SK-MEL-5 (cell line): ENCODE measurements around the gene EIF4B. TPM values are rescaled to one million over a fixed set of nuclear protein-coding genes. Genes with fewer than 3 reads are reported as not detected.
A peak's percentile ranks its signal among the peaks of the same experiment; 100 is the strongest.

ENCODE experiments used
- DNase-seq: peaks from one replicate; pipeline ENCODE4 v3.0.0-alpha.2; 2016; ENCODE audit warnings: low read depth, low spot score
- in situ Hi-C: cut with HindIII; loops from 2 replicates; pipeline ENCODE4 v1.10.0; 2016; ENCODE audit warnings: low sequenced_read_pairs, high pct_unique_total_duplicates, low pct_unique_long_range_greater_than_20kb
- total RNA-seq: library from RNA; depleted of rRNA; stranded (reverse); fragments of >200 nt; shearing (Covaris generic); gene quantifications from 2 replicates; pipeline ENCODE4 v1.2.3, GENCODE V29; 2014

Gene EIF4B
- total RNA-seq, 1 experiment from 2014 or later = 1,087 TPM

GRCh38 chr12:53071591-53072551 lies 65.6 kb downstream of the EIF4B start:
- no peak for DNase-seq
- in situ Hi-C loops = no loop called here

GRCh38 chr12:53073881-53074280 lies 67.6 kb downstream of the EIF4B start:
- no peak for DNase-seq
- in situ Hi-C loops = no loop called here

DNA sequence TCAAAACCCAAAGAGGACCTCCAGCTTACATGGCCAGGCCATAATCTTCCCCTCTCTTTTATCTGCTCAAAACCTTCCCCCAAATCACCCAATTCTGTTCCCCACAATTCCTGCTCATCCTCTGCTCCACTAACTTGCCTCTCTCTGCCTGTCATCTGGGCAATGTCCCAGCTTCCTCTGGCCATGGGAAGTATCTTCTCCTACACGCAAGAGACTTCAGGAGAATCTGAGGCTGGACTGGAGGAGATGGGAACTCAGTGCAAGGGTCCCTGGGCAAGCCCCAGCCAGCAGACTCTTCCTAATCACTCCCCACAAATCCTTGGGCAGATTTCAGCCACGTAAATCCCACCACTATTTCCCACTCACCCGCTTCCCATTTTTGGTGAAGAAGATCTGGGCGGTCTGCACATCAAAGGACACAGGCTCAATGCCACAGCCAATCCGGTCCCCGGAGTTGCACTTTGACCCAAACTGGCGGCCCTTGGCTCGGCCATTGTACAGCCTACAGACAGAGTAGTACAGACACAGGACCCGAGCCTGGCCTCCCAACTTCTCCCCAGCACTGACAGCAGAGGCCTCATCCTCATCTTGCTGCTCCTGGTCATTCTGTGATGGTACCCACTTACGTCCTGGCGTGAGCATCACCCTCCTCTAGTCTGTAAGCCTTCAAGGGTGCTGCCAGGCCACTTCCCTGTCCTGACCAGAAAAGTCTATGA lies 68.2 kb downstream of the EIF4B start:
- in situ Hi-C loops = no loop called here
- DNase-seq = no peak

- in situ Hi-C loops = no loop called here
- no peak for DNase-seq
Measured at GRCh38 chr12:53074999-53075370, 68.7 kb downstream of the EIF4B start.

DNA sequence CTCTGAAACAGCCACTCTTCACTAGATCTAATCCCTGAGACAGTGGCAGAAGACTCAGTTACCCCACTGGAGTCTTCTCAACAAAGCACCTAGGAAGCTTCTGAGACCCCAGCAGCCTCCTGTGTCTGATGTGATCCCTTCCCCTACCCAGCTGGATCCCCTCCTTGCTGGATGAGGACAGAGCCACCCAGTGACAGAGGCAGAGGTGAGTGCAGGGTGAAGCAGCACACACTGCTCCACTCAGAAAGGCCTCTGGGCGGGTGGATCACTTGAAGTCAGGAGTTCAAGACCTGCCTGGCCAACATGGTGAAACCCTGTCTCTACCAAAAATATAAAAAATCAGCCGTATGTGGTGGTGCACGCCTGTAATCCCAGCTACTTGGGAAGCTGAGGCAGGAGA lies 70.2 kb downstream of the EIF4B start:
- in situ Hi-C loops = no loop called here
- DNase-seq = no peak

DNA sequence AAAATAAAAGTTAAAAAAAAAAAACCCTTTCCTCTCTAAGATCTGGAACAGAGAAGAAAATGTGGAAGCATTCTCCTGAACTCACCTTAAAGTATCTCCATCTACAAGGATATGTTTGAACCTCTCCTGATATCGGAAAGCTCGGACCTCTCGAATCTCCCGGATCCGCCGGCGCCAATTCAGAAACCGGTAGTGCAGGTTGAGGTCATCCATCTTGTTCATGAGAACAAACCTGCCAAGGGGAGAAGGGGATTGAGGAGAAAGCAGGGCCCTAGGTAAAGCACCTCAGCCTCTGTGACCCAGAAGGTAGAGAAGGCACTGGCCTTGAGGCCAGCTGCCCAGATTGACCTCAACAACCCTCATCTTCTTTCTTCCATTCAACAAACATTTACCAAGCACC lies 70.8 kb downstream of the EIF4B start:
- DNase-seq = no peak
- in situ Hi-C loops = no loop called here

DNA sequence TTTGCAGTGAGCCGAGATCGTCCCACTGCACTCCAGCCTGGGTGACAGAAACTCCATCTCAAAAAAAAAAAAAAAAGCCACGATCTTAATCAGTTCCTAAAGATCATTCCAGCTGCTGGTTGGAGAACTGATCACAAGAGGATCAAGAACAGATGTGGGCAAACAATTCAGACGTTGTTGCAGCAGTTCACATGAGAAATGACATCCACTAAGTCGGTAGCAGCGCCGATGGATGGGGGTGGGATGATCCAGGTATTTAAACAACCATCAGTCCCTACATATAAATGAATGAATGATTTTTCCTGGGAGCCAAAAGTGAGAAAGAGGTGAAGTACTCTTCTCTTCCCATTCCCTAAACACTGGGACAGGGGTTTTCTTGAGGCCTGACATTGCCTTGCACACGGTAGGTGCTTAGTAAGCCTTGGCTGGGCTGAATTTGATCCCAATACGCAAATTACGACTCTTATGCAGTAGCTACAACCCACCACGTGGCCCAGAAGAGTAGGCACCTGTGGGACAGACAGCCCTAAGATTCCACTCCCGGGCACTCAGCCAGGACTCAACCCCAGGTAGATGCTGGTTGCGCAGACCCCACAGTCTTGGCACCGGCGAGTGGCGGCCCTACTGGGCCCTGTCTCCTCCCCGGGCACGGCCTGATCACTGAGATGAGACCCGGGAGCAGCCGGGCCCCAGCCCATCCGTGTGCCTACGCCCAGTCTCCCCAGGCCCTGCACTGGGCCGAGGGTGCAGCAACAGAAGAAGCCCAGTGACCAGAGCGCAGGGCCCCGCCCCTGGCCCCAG lies 72.4 kb downstream of the EIF4B start:
- in situ Hi-C loops = no loop called here

DNA sequence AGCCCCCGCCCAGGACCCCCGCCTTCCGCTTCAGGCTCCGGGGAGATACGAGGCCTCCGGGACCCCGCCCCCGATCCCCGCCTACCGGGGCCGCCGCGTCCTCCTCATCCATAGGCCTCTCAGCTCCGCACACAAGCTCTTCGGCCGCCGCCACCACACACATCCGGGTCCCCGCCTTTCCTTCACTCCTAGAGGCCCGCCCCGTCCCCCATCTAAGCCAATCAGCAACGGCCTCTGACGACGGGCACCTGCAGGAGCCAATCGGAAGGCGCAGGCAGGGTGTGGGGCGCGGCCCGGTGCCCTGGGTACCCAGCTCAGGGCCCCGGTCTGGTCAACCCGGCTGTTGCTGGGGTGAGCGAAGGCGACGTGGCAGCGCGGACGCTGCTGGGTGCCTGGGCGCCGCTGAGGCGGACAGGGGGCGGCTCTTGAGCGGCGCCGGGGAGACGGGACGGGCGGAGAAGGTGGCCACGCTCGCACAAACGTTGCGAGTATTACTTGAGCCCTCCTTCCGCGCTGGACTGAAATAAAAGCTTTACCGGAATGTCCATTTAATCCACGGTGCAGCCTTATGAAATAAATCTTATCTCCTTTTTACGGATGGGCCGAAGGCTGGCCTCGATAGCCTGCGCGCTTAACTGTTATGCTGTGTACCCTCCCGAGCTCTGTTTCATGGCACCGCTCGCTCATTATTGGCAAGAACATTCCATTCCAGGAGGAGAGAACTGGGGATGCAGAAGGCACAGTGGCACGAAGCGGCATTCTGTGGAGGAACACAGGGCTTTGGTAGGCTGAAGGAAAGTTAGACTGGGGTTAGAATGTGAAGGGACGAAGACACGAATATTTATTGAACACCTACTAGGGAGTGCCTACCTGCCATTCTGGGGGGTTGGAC lies 73.2 kb downstream of the EIF4B start, which contains the start of gene SPRYD3:
Gene SPRYD3, minus strand, starts transcription at position 165 of the 892 bp plus-strand sequence. Its CDS starts 57 bp downstream, at position 108.
- in situ Hi-C loops = no loop called here
- peak; percentile 96 for DNase-seq

More for the DNA sequence above, 72.4 kb downstream of the EIF4B start:
- no peak for DNase-seq

DNA sequence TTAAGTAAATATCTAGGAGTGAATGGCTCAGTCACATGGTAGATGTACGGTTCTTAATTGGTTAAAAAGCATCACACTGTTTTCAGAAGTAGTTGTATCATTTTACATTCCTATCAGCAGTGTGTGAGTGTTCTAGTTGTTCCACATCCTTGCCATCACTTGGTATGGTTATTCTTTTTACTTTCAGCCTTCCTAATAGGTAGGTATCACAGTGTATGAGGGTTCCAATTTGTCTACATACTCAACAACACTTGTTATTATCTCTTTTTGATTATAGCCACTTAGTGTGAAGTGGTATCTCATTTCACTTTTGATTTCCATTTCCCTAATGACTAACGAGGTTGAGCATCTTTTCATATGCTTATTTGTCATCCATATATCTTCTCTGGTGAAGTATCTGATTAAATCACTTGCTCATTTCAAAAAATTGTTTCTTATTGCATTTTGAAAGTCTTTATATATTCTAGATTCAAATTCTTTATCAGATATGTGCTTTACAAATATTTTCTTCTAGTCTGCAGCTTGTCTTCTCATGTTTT lies 76.5 kb downstream of the EIF4B start:
- no peak for DNase-seq
- in situ Hi-C loops = no loop called here

- DNase-seq = no peak
- in situ Hi-C loops = no loop called here
Measured at GRCh38 chr12:53086361-53086760, 80.1 kb downstream of the EIF4B start.

- in situ Hi-C loops = no loop called here
- DNase-seq = no peak
Measured at GRCh38 chr12:53090105-53090504, 83.8 kb downstream of the EIF4B start.

- DNase-seq = no peak
- in situ Hi-C loops = no loop called here
Measured at GRCh38 chr12:53090554-53090953, 84.3 kb downstream of the EIF4B start.

DNA sequence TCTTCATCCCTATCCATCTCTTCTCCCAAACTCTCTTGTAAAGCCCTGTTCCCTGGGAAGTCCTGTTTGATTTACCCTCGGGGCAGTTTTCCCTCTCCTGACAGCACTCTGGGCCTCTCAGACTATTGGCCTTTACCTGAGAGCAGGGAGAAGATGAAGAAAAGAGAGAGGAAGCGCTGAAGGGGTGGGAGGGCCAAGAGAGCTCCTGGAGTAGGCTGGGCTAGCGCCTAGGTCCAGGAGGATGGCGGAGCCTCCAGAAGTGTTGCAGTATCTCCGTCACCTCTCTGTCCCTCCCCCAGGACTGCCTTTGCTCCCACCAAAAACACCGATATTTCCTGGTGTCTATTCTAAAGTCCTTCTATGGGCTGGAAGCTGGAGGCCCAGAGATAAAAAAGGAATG lies 85.5 kb downstream of the EIF4B start:
- no peak for DNase-seq
- in situ Hi-C loops = no loop called here
